GM15510 (cell line): Measurements from ENCODE around the gene ZNRF1.

Source experiments
- POLR2A ChIP-seq: IDR thresholded peaks from 3 replicates; pipeline ENCODE4 v1.6.1; 2011; ENCODE audit warnings: borderline replicate concordance; ENCODE audit not compliant: insufficient read length; ENCODE audit errors: extremely low read depth

ZNRF1 gene

DNA sequence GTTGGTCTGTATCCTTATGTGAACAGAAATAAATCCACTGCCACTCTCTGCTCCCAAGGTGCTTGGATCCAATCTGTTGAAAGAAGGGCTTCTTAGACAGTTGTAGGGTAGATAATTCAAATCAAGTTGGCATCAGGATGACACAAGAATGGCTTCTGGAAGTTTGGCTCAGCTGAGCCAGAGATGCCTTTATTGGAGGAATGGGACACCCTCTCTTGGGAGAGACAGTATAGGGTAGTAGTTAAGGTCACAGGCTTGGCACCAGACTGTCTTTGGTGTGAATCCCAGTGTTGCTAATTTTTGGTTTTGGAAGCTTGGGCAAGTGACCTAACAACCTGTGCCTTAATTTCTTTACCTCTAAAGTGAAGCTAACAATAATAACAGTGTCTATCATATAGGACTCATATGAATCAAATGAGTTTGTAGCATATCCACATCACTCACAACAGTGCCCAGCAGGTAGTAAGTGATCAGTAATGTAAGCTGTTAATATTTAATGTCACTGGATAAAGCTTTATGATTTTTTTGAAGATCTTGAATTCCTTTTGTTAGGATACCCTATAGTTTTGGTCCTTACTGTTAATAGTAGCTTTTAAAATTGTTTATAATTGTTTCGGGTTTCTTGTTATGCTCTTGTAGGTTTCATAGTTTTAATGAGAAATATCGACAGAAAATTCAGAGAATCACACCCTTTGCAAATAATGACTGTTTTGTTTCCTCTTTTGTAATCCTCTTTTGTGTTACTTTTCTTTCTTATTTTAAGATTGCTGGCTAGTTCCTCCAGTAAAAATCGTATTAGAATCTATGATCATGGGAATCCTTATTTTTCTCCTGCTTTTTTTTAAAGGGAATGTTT is 19.1 kb downstream of the ZNRF1 start:
- no peak for TF ChIP-seq POLR2A

DNA sequence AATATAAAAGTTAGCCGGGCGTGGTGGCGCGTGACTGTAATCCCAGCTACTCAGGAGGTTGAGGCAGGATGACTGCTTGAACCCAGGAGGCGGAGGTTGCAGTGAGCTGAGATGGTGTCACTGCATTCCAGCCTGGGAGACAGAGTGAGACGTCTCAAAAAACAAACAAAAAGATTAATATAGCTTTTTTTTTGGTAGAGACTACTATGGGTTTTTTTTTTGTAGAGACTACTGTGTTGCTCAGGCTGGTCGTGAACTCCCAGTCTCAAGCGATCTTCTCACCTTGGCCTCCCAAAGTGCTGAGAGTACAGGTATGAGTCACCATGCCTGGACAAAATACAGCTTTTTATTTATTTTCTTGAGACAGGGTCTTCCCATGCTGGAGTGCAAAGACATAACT is 20.2 kb downstream of the ZNRF1 start:
- TF ChIP-seq POLR2A, result no peak

DNA sequence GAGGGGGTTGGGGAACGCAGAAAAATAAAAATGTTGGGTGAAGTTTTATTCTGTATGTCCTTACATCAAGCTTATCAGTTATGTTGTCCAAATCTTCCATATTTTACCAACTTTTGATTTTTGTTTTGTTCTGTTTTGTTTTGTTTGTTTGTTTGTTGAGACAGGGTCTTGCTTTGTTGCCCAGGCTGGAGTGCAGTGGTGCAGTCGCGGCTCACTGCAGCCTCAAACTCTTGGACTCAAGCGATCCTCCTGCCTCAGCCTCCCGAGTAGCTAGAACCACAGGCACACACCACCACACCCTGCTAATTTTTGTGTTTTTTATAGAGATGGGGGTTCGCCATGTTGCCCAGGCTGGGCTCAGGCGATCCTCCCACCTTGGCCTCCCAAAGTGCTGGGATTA is 20.8 kb downstream of the ZNRF1 start:
- no peak for TF ChIP-seq POLR2A

DNA sequence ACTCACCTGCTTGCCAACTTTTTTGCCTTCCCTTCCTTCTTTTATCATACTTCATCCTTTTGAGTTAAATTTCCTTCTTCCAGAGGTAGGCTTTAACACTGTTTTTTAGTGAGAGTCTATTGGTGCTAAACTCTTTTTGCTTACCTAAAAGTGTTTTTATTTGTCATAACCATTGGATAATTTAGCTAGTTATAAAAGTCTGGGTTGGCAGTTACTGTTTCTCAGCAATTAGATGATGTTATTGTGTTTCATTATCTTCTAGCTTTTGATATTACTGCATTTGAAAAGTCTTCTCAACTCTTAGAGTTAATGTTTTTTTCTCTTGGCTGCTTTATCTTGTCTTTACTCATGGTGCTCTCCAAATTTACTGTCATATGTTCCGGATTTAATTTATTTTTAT is 22.6 kb downstream of the ZNRF1 start:
- no peak for TF ChIP-seq POLR2A

DNA sequence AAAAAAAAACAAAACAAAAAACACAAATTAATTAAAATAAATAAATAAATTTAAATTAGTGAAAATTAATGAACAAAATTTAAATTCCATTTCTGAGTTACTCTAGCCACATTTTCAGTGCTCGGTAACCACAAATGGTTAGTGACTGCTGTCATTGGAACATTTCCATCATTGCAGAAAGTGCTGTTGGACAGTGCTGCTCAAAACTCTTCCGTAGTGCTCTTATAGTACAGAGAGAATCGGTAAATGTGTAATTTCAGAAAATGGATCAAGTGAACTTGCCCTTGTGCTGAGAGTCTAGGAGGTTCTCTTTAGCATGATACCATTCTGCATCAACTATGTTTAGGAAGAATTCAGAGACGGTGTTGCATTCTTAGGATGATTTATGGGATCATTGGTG is 23.7 kb downstream of the ZNRF1 start:
- TF ChIP-seq POLR2A, result no peak

DNA sequence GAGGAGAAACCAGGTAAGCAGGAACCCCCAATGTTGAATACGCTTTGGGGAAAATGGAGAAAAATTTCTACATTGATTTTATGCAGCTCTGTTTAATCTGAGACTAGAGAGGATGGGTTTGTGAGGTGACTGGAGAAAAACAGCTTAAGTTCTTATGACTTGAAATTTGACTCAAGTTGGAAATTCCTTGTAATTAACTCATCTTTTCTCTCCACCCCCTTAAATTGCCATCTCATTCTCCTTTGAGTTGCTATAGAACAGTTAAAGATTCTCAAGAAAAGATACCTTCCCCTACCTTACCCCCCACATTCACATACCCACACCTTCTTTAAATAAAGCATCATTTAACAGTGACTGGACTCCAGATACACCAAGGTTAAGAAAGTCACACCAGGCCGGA is 24.2 kb downstream of the ZNRF1 start:
- no peak for TF ChIP-seq POLR2A

DNA sequence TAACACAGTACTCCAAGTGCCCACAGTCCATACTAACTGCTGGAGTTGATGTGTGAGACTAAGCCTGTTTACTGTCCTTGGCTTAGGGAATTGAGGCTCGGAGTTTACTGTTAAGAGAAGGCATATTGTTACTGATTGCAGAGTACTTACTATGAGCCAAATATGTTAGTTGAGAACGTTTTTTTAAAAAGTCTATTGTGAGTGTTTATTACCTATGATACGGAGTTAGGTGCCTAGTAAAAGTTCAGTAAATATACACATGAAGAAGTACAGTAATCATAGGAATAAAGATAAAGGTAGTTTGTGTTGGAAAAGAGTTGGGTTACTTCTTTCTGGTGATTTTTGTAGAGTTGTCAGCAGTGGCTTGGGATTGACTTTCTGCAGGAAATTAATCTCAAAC is 25.4 kb downstream of the ZNRF1 start:
- TF ChIP-seq POLR2A, result no peak

DNA sequence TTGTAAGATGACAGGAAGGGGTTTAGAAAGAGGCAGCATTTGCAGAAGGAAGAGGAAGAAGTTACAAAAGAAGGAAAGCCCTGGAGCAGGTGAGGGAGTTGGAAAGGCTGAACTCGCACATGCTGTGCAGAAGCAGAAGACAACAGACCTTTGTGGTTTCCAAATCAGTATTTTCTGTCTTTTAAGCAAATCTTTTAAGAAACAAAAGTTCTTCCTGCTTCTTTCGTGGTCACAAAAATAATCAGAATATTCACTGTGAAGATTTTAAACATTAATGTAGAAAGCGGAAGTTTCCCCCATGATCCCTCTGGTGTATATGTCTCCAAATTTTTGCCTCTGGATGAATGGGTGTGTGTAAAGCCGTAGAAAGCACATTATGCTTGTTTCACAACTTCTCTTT is 25.8 kb downstream of the ZNRF1 start:
- TF ChIP-seq POLR2A, result no peak

DNA sequence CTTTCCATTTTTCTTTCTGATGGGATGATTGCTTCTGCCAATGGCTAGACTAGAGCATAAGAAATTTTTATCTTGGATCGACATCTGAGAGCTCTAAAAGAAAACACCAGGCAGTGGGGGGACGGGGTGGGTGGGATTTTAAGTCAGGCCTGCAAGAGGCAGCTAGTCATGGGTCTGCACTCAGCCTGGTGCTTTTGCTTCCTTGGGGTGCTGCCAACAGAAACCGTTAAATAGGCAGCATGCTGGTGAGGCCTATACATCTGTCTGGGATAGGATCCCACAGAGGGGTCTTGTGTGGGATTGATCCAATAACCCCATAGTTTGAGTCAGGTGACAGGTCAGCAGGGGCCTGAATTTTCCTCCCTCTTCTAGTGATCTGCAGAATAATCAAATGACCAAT is 26.9 kb downstream of the ZNRF1 start:
- no peak for TF ChIP-seq POLR2A

DNA sequence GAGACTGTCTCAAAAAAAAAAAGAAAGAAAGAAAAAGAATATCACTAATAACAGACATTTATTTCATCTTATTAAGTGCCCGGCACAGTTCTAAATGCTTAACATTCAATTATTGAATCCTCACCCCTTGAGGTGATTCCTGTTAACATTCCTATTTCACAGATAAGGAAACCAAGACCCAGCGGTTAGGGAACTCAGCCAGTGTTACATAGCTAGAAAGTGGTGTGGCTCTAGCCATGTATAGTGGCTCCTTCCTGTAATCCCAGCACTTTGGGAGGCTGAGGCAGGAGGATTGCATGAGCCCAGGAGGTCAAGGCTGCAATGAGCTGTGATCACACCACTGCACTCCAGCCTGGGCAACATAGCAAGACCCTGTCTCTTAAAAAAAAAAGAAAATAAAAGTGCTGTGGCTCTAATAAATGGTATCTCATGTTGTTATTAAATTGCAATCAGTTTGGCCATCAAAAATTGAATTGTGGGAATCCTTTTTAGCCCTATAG is 28.1 kb downstream of the ZNRF1 start:
- no peak for TF ChIP-seq POLR2A

DNA sequence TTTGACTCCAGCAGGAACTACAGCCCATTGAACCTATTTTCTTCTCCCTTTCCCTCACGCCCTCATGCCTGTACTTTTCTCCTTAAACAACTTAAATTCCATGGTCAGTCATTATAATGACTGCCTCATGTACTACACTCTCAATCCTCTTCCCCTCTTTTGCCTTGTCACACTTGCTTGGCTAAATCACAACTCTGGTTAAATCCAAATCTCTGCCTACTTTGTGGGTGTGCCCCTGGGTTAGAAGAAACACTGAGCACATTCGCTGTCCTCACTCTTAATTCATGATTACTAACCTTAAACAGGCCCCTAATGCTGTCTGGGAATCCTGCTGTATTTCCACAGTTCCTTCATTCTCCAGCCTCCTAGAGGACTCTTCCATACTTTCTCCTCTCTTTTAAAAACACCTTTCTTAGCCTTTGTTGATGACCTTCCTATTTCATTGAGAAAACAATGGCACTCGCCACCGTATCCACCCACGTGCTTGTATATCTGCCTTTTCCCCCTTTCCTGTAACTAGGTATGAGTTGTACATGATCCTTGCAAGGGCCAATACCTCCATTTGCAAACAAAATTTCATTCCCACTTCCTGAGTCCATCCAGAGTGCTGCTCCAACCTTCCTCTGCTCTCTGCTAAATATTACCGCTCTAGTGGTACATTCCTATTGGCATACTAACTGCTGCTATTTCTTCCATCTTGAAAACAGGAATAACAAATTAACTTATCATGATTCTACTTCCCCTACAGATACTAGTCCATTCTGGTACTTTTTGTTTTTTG is 28.9 kb downstream of the ZNRF1 start:
- no peak for TF ChIP-seq POLR2A

DNA sequence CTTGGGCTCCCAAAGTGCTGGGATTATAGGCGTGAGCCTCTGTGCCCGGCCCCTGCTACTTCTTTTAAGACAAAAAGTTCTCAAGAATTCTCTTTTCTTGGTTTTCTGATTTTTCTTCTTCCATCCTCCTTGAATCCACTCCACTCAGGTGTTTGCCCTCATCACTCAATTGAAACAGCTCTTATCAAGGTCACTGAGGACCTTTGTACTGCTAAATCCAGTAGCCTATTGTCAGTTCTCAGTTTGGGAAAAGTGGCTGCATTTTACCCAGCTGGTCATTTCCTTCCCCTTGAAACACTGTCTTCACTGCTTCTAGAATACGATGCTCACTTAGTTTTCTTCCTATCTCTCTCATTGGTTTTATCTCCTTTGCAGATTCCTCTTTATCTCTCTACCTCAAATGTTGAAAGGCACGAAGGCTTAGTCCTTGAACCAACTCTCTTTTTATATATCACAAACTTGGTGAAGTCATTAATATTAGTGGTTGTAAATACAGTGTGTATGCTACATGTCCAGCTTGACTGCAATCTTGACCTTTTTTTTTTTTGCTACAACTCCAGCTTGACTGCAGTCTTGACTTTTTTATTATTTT is 29.8 kb downstream of the ZNRF1 start:
- TF ChIP-seq POLR2A, result no peak

DNA sequence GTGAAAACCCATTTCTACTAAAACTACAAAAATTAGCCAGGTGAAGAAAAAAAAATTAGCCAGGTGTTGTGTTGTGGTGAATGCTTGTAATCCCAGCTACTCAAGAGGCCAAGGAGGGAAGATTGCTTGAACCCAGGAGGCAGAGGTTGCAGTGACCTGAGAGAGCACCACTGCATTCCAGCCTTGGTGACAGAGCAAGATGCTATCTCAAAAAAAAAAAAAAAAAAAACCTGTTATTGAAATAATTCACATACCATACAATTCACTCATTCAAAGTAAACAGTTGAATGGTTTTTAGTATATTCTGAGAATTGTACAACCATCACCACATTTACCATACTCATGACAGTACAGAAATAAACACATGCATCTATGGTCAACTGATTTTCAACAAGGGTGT is 31.0 kb downstream of the ZNRF1 start:
- TF ChIP-seq POLR2A, result no peak

DNA sequence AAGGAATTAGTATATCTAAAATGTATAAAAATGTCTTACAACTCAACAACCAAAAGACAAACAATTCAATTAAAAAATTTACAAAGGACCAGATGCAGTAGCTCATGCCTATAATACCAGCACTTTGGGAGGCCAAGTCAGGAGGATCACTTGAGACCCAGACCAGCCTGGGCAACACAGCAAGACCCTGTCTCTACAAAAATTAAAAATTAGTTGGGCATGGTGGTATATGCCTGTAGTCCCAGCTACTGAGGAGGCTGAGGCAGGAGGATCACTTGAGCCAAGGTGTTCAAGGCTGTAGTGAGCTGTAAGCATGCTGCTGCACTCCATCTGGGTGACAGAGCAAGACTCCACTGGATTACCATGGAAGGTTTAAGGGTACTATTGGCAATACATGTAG is 33.8 kb downstream of the ZNRF1 start:
- TF ChIP-seq POLR2A, result no peak

DNA sequence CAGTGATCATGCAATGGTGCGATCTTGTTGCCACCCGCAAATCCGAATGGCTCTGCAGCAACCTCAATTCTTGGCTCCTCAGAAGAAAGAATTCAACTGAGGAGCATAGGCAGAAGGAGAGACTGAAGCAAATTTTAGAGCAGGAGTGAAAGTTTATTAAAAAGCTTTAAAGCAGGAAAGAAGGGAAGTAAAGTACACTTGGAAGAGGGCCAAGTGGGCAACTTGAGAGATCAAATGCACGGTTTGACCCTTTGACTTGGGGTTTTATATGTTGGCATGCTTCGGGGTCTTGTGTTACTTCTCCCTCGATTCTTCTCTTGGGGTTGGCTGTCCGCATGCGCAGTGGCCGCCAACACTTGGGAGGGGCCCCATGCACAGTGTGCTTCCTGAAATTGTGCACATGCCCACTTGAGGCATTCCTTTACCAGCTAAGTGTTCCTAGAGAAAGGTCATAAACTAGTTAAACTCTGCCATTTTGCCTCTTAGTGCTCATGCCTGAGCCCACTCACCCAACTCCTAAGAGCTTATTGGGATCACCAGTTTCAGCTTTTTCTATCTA is 36.7 kb downstream of the ZNRF1 start:
- no peak for TF ChIP-seq POLR2A
